HepG2 (cell line): ENCODE results near the gene CDR2L. TPM values are rescaled to one million over a fixed set of nuclear protein-coding genes. Genes with fewer than 3 reads are reported as not detected.

Experiments
- ATAC-seq: fragments of 200-7000 bp; cut with Tn5 transposase; 3 replicates; pipeline ENCODE4 v1.9.1; 2020; ENCODE audit warnings: mild to moderate bottlenecking, moderate library complexity
- BruUV-seq: library from RNA; stranded (reverse); fragments of 400-500 nt; replicated peaks from 2 replicates; lab custom pipeline; 2021; lab: Mats Ljungman, UMichigan
- CTCF ChIA-PET: fragments of 300-600 bp; formaldehyde crosslinking; extraction: SDS; loops from one replicate; lab custom pipeline; 2021; ENCODE audit warnings: low total read pairs, inconsistent platforms, low intra/inter-chr PET ratio; lab: Yijun Ruan, JAX
- POLR2A ChIA-PET: fragments of 350-600 bp; sonication (Branson Sonifier 250); formaldehyde crosslinking; loops from one replicate; lab custom pipeline; 2020; ENCODE audit warnings: antibody characterized with exemption, inconsistent platforms; lab: Yijun Ruan, JAX
- DNase-seq: peaks from one replicate; pipeline ENCODE4 v3.0.0-alpha.2; 2015; ENCODE audit warnings: low spot score
- FAIRE-seq: peaks from 3 replicates; lab custom pipeline; 2011; peaks lifted over from hg19 to GRCh38; lab: Jason Lieb, UNC
- H2AFZ ChIP-seq: one replicate; pipeline ENCODE4 v1.6.1; 2011; ENCODE audit warnings: low read length, inconsistent platforms
- H3K27ac ChIP-seq: fragments of 300-600 bp; 3 replicates; pipeline ENCODE4 v1.8.0; 2011; ENCODE audit warnings: mixed run types, mild to moderate bottlenecking, mixed read lengths, low read length, inconsistent platforms; ENCODE audit not compliant: insufficient read depth; ENCODE audit errors: extremely low read length
- H3K27me3 ChIP-seq, 2 experiments: fragments of 200-600 bp in 1 of 2; 2 replicates in 1 of 2; 3 replicates in 1 of 2; pipeline versions ENCODE4 v1.6.0 to v1.8.0; 2011; ENCODE audit warnings: low read length in 2 of 2, mild to moderate bottlenecking in 2 of 2, moderate library complexity in 2 of 2, inconsistent platforms in 1 of 2; ENCODE audit not compliant: insufficient read depth in 2 of 2, control insufficient read depth in 1 of 2
- H3K36me3 ChIP-seq, 2 experiments: fragments of 200-600 bp in 1 of 2; replicated peaks in 1 of 2; 2 replicates in 1 of 2; 3 replicates in 1 of 2; pipeline versions ENCODE4 v1.5.1 to v1.8.0; 2011; ENCODE audit warnings: low read length in 2 of 2, inconsistent platforms in 1 of 2; ENCODE audit not compliant: insufficient read depth in 2 of 2, control insufficient read depth in 1 of 2
- H3K4me1 ChIP-seq: 2 replicates; pipeline ENCODE4 v1.5.1; 2012; ENCODE audit warnings: low read length, inconsistent platforms; ENCODE audit not compliant: insufficient read depth
- H3K4me2 ChIP-seq: 2 replicates; pipeline ENCODE4 v1.6.0; 2011; ENCODE audit warnings: low read depth, low read length, inconsistent platforms
- H3K4me3 ChIP-seq, 3 experiments: fragments of 200-600 bp in 1 of 3; sonication (generic), shearing (Covaris generic) in 1 of 3; replicated peaks in 1 of 3; 2 replicates each; pipeline ENCODE4 v1.5.1; 2011 to 2016; ENCODE audit warnings: low read length in 3 of 3, inconsistent platforms in 2 of 3, low read depth in 2 of 3, mild to moderate bottlenecking in 2 of 3, control low read depth in 1 of 3, mixed read lengths in 1 of 3; ENCODE audit not compliant: insufficient read depth in 1 of 3
- H3K79me2 ChIP-seq: one replicate; pipeline ENCODE4 v1.6.1; 2011; ENCODE audit warnings: low read length, inconsistent platforms; ENCODE audit not compliant: insufficient read depth
- H3K9ac ChIP-seq: 2 replicates; pipeline ENCODE4 v1.6.0; 2011; ENCODE audit warnings: mild to moderate bottlenecking, low read depth, low read length, inconsistent platforms; ENCODE audit not compliant: insufficient read depth
- H3K9me3 ChIP-seq: 2 replicates; pipeline ENCODE4 v1.5.1; 2012; ENCODE audit warnings: mild to moderate bottlenecking, low read length
- H4K20me1 ChIP-seq: 2 replicates; pipeline ENCODE4 v1.6.0; 2011; ENCODE audit warnings: inconsistent platforms, mild to moderate bottlenecking, low read length, moderate library complexity; ENCODE audit not compliant: insufficient read depth
- ETS1 ChIP-seq: sonication (generic); formaldehyde crosslinking; IDR thresholded peaks from 2 replicates; pipeline ENCODE4 v1.4.0; 2020; ENCODE audit warnings: missing genetic modification reagents
- PHF20 ChIP-seq: sonication (generic); formaldehyde crosslinking; IDR thresholded peaks from 2 replicates; pipeline ENCODE4 v1.5.0; 2020; ENCODE audit warnings: mild to moderate bottlenecking, missing genetic modification reagents
- PLRG1 ChIP-seq: fragments of 450-650 bp; conservative IDR thresholded peaks from 2 replicates; pipeline ENCODE4 v1.6.1; 2016
- TFE3 ChIP-seq: IDR thresholded peaks from 2 replicates; pipeline ENCODE4 v1.6.1; 2016
- ZFP36L1 ChIP-seq: sonication (generic); formaldehyde crosslinking; IDR thresholded peaks from 2 replicates; pipeline ENCODE4 v1.8.0; 2022; ENCODE audit warnings: mild to moderate bottlenecking, missing genetic modification reagents, moderate library complexity
- ZFY ChIP-seq: sonication (generic); formaldehyde crosslinking; IDR thresholded peaks from 2 replicates; pipeline ENCODE4 v1.4.0; 2020; ENCODE audit warnings: missing genetic modification reagents
- ZNF10 ChIP-seq: sonication (generic); formaldehyde crosslinking; IDR thresholded peaks from 2 replicates; pipeline ENCODE4 v1.4.0; 2020; ENCODE audit warnings: mild to moderate bottlenecking, low read depth, missing genetic modification reagents, borderline replicate concordance
- ZNF260 ChIP-seq: sonication (generic); formaldehyde crosslinking; IDR thresholded peaks from 2 replicates; pipeline ENCODE4 v1.4.0; 2020; ENCODE audit warnings: missing genetic modification reagents, low read depth, mild to moderate bottlenecking, borderline replicate concordance
- ZNF354B ChIP-seq: sonication (generic); formaldehyde crosslinking; IDR thresholded peaks from 2 replicates; pipeline ENCODE4 v1.8.0; 2022; ENCODE audit warnings: mild to moderate bottlenecking, missing genetic modification reagents
- ZNF574 ChIP-seq: sonication (generic); formaldehyde crosslinking; IDR thresholded peaks from 2 replicates; pipeline ENCODE4 v1.4.0; 2020; ENCODE audit warnings: missing genetic modification reagents
- WGBS: methylation state at CpG from one replicate; pipeline ENCODE4 v1.1.6; 2017; ENCODE audit warnings: low lambda C conversion rate; 5-methylcytosine and 5-hydroxymethylcytosine counted together
- in situ Hi-C: cut with HindIII; loops from 2 replicates; pipeline ENCODE4 v1.10.0; 2017; ENCODE audit warnings: low pct_unique_long_range_greater_than_20kb; ENCODE audit not compliant: extremely low pct_ligation_motif_present
- intact Hi-C: fragments of 100-400 bp; cut with micrococcal nuclease; formaldehyde crosslinking; loops from one replicate; pipeline ENCODE4 v1.10.0; 2022; ENCODE audit not compliant: unreplicated experiment
- polyA plus RNA-seq, 8 experiments: library from polyadenylated mRNA; depleted of rRNA in 3 of 8; stranded (reverse) in 7 of 8; unstranded in 1 of 8; fragments of >200 nt; fragmentation: Illumina TruSeq in 4 of 8; extraction: Trizol in 4 of 8; gene quantifications; 2 replicates each; pipeline versions ENCODE4 v1.2.1 to v1.2.3, GENCODE V29; 2011 to 2016; ENCODE audit warnings: low read depth in 4 of 8, missing spikeins in 1 of 8, mixed read lengths in 1 of 8; ENCODE audit not compliant: insufficient read depth in 1 of 8
- total RNA-seq, 5 experiments: library from RNA; depleted of rRNA; stranded (reverse); fragments of >200 nt; fragmentation: Illumina TruSeq; extraction: Trizol; gene quantifications; 2 replicates each; pipeline ENCODE4 v1.2.3, GENCODE V29; 2016; ENCODE audit warnings: low read depth in 1 of 5

CDR2L gene
- total and polyA plus RNA-seq, 2 of the 13 experiments (the other 11 are each of a cell fraction or from before 2014, with no cell fraction given), result 1.9 to 2.1 TPM

GRCh38 chr17:75004371-75004770, 16.9 kb downstream of the CDR2L start:
- no peak overlapping the region for H3K27ac ChIP-seq
- ATAC-seq (no peak; the same call in 2 of the 3 replicates), FAIRE-seq (no peak), DNase-seq (no peak)
- peaks cover 0 to 2% of the 10 kb centered on the region in 2 experiments; a peak in 2 of 5 replicates for H3K36me3 ChIP-seq
- no peak overlapping the region for H3K4me2 ChIP-seq
- H3K79me2 ChIP-seq, result no peaks in the 10 kb centered on the region
- H3K9me3 ChIP-seq, result no peaks in the 10 kb centered on the region
- 80% methylated on average over 2 of the region's 3 CpGs for WGBS
- no TSS peak for BruUV-seq
- no peak overlapping the region for H3K4me3 ChIP-seq
- H3K4me1 ChIP-seq, result no peaks in the 10 kb centered on the region
- in situ Hi-C loops (no loop called here), intact Hi-C loops (no loop called here)
- H3K27me3 ChIP-seq, result no peaks in the 10 kb centered on the region; a peak in 1 of 5 replicates
- no peak overlapping the region for H2AFZ ChIP-seq
- H3K9ac ChIP-seq, result no peak overlapping the region
- ChIA-PET CTCF (interaction anchor here (0.8 kb wide), 1 partner anchor 43 kb away, joined by 3 read pairs; no protein-coding TSS in a partner anchor), POLR2A (interaction anchor here (0.9 kb wide), 1 partner anchor 21 kb away, joined by 3 read pairs; no protein-coding TSS in a partner anchor)
- no peaks in the 10 kb centered on the region for H4K20me1 ChIP-seq
- TF ChIP-seq ZNF354B (CRISPR knock-in tag) (no peak), PLRG1 (no peak), TFE3 (CRISPR knock-in tag) (no peak), ZNF10 (CRISPR knock-in tag) (no peak), ZNF574 (CRISPR knock-in tag) (no peak), ZFP36L1 (CRISPR knock-in tag) (no peak), ZNF260 (CRISPR knock-in tag) (no peak), ZFY (CRISPR knock-in tag) (no peak), PHF20 (CRISPR knock-in tag) (no peak), ETS1 (CRISPR knock-in tag) (no peak)
- TF ChIP-seq, all 625 proteins: peak for 0
